Osteoblast (primary cell): ENCODE data around the gene NDUFS6. TPM values are rescaled to one million over a fixed set of nuclear protein-coding genes. Genes with fewer than 3 reads are reported as not detected.

Experiments
- DNase-seq: peaks from one replicate; pipeline ENCODE4 v3.0.0; 2011; ENCODE audit warnings: low spot score, mixed read lengths; ENCODE audit not compliant: insufficient read length; ENCODE audit errors: missing footprints
- H2AFZ ChIP-seq: 2 replicates; pipeline ENCODE4 v1.6.0; 2011; ENCODE audit warnings: mild to moderate bottlenecking, low read length
- H3K27ac ChIP-seq: 2 replicates; pipeline ENCODE4 v1.5.1; 2011; ENCODE audit warnings: mild to moderate bottlenecking, low read depth, low read length, moderate library complexity
- H3K27me3 ChIP-seq: 2 replicates; pipeline ENCODE4 v1.6.0; 2012; ENCODE audit warnings: mild to moderate bottlenecking, control low read depth, inconsistent platforms, low read length, moderate library complexity; ENCODE audit not compliant: insufficient read depth
- H3K36me3 ChIP-seq: 2 replicates; pipeline ENCODE4 v1.5.1; 2011; ENCODE audit warnings: mild to moderate bottlenecking, low read length, control low read depth, moderate library complexity; ENCODE audit not compliant: insufficient read depth
- H3K4me1 ChIP-seq: 2 replicates; pipeline ENCODE4 v1.5.1; 2011; ENCODE audit warnings: mild to moderate bottlenecking, low read length, control low read depth, moderate library complexity; ENCODE audit not compliant: insufficient read depth
- H3K4me2 ChIP-seq: 2 replicates; pipeline ENCODE4 v1.6.0; 2011; ENCODE audit warnings: mild to moderate bottlenecking, low read length; ENCODE audit not compliant: insufficient read depth
- H3K4me3 ChIP-seq: fragments of 200-600 bp; sonication (generic); 3 replicates; pipeline ENCODE4 v1.5.1; 2012; ENCODE audit warnings: mild to moderate bottlenecking, low read length, inconsistent platforms; ENCODE audit not compliant: insufficient read depth
- H3K79me2 ChIP-seq: 2 replicates; pipeline ENCODE4 v1.6.0; 2012; ENCODE audit warnings: mild to moderate bottlenecking, low read length, control low read depth, inconsistent platforms; ENCODE audit not compliant: insufficient read depth
- H3K9me3 ChIP-seq: 2 replicates; pipeline ENCODE4 v1.5.1; 2011; ENCODE audit warnings: low read depth, low read length, control low read depth
- H4K20me1 ChIP-seq: 2 replicates; pipeline ENCODE4 v1.6.0; 2012; ENCODE audit warnings: mild to moderate bottlenecking, low read length, control low read depth; ENCODE audit not compliant: insufficient read depth
- CTCF ChIP-seq: IDR thresholded peaks from 2 replicates; pipeline ENCODE4 v1.5.1; 2011; ENCODE audit warnings: mild to moderate bottlenecking, low read depth, low read length, moderate library complexity; ENCODE audit errors: extremely low read depth
- total RNA-seq: library from RNA; depleted of rRNA; stranded (reverse); fragments of >200 nt; gene quantifications from 2 replicates; pipeline ENCODE4 v1.2.3, GENCODE V29; 2012

Gene NDUFS6
- total RNA-seq, 1 donor: 23.9 TPM

- H3K9me3 ChIP-seq: no peaks in the 10 kb centered on the region
- no peak overlapping the region for H3K4me2 ChIP-seq
Measured at GRCh38 chr5:1855075-1855474, 53.9 kb downstream of the NDUFS6 start.

GRCh38 chr5:1855596-1855995 is 54.4 kb downstream of the NDUFS6 start:
- H3K27me3 ChIP-seq: peaks cover 23% of the 10 kb centered on the region

More at GRCh38 chr5:1855075-1855474, 53.9 kb downstream of the NDUFS6 start:
- no peak overlapping the region for H3K4me3 ChIP-seq
- no peak overlapping the region for H2AFZ ChIP-seq
- no peaks in the 10 kb centered on the region for H3K36me3 ChIP-seq
- H4K20me1 ChIP-seq: no peaks in the 10 kb centered on the region
- no peak overlapping the region for H3K27ac ChIP-seq
- no peaks in the 10 kb centered on the region for H3K4me1 ChIP-seq
- no peaks in the 10 kb centered on the region for H3K79me2 ChIP-seq
- peaks cover 28% of the 10 kb centered on the region for H3K27me3 ChIP-seq
- TF ChIP-seq CTCF: no peak
- no peak for DNase-seq

GRCh38 chr5:1856596-1857255 is 55.5 kb downstream of the NDUFS6 start:
- Histone ChIP-seq H3K36me3 (no peaks in the 10 kb centered on the region), H3K4me1 (no peaks in the 10 kb centered on the region), H4K20me1 (no peaks in the 10 kb centered on the region), H3K4me2 (peak overlapping the region; percentile 32), H3K27ac (no peak overlapping the region), H2AFZ (no peak overlapping the region), H3K79me2 (no peaks in the 10 kb centered on the region), H3K4me3 (peak overlapping the region; percentile 19), H3K27me3 (peaks cover 12% of the 10 kb centered on the region), H3K9me3 (no peaks in the 10 kb centered on the region)
- DNase-seq: no peak
- no peak for TF ChIP-seq CTCF

More at GRCh38 chr5:1855596-1855995, 54.4 kb downstream of the NDUFS6 start:
- Histone ChIP-seq H3K4me3 (no peak overlapping the region), H3K36me3 (no peaks in the 10 kb centered on the region), H3K79me2 (no peaks in the 10 kb centered on the region), H2AFZ (no peak overlapping the region), H3K4me2 (no peak overlapping the region), H3K9me3 (no peaks in the 10 kb centered on the region), H3K4me1 (no peaks in the 10 kb centered on the region), H4K20me1 (no peaks in the 10 kb centered on the region), H3K27ac (no peak overlapping the region)
- no peak for DNase-seq
- no peak for TF ChIP-seq CTCF

GRCh38 chr5:1857256-1857600 is 56.0 kb downstream of the NDUFS6 start:
- Histone ChIP-seq H4K20me1 (no peaks in the 10 kb centered on the region), H3K9me3 (no peaks in the 10 kb centered on the region), H3K27ac (no peak overlapping the region), H3K4me2 (no peak overlapping the region), H3K27me3 (peaks cover 9% of the 10 kb centered on the region), H2AFZ (no peak overlapping the region), H3K4me3 (no peak overlapping the region), H3K4me1 (no peaks in the 10 kb centered on the region), H3K36me3 (no peaks in the 10 kb centered on the region), H3K79me2 (no peaks in the 10 kb centered on the region)
- no peak for TF ChIP-seq CTCF
- no peak for DNase-seq
